Adrenal gland (tissue), 5 donors: ENCODE results near the gene KIF15.

ENCODE experiments used
- CTCF ChIP-seq, 6 experiments: fragments of 450-650 bp in 4 of 6; fragments of 200-600 bp in 2 of 6; sonication (generic) in 1 of 6; IDR thresholded peaks; 1 replicate in 5 of 6; 2 replicates in 1 of 6; pipeline versions ENCODE4 v1.5.1 to v1.8.0; 2016 to 2021; ENCODE audit warnings: antibody characterized with exemption in 6 of 6, mild to moderate bottlenecking in 2 of 6, moderate library complexity in 1 of 6
- POLR2A ChIP-seq, 2 donors: fragments of 450-650 bp; IDR thresholded peaks; one replicate each; pipeline ENCODE4 v1.6.1; 2017; ENCODE audit warnings: antibody characterized with exemption in 2 of 2, mild to moderate bottlenecking in 2 of 2, moderate library complexity in 1 of 2
- donor health status: DM: no; HTN: no; CAD: no.

DNA sequence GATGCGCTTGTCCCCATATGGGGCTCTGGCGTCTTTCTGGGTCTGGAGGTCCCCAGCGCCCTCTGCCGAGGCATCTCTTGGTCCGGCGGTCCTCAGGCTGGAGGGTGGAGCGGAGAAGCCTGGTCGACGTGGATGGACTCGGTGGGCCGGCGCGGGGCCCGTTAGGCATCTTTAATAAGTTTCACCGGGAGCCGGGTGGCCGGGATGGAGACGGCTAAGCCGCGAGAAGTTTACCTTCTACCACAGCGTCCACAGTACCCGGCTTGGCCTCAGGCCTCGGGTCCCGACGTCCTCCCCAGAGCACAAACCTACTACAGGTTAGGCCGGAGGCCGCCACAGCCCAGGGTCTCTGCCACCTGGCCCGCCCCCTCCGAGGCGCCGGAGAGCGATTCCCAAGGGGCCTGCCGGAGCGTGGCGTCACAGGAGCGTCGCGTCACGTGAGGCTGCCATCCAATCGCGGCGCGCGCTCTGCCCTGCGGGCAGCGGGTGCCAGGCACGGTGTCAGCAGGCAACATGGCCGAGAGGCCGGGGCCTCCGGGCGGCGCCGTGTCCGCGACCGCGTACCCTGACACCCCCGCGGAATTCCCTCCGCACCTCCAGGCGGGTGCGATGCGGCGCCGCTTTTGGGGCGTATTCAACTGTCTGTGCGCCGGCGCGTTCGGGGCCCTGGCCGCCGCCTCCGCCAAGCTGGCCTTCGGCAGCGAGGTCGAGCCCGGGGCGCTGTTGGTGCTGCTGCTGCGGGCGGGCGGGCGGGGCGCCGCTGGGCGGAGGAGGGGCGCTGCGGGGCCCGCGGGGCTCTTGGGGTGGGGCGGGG lies 100.0 kb downstream of the KIF15 start, which contains the start of gene TMEM42:
- TF ChIP-seq CTCF (IDR thresholded peaks at IDR 0.05) (peak in 2 of 6 experiments; percentile 7 to 26), POLR2A (IDR thresholded peaks at IDR 0.05) (peak; percentile 70 to 74)
